HG02610 (cell line): ENCODE results near the gene EFCAB5.
A peak's percentile ranks its signal among the peaks of the same experiment; 100 is the strongest.
"Not testable (repeated sequence)": the region's sequence is repeated elsewhere in the genome, so short reads cannot be mapped to it uniquely, and the experiment has no call there.

Source experiments
- ATAC-seq: cut with Tn5 transposase; IDR thresholded peaks from one replicate; pipeline ENCODE4 v1.9.1; 2021; ENCODE audit warnings: mild to moderate bottlenecking, moderate library complexity; ENCODE audit not compliant: unreplicated experiment

EFCAB5 gene

GRCh38 chr17:30091771-30092170, 150.3 kb downstream of the EFCAB5 start:
- no peak for ATAC-seq

GRCh38 chr17:30092886-30093285, 151.5 kb downstream of the EFCAB5 start:
- ATAC-seq = no peak

- no peak for ATAC-seq
These were observed 152.2 kb downstream of the EFCAB5 start for GRCh38 chr17:30093463-30094147.

GRCh38 chr17:30095507-30096244, 154.2 kb downstream of the EFCAB5 start:
- peak; percentile 55 for ATAC-seq

- ATAC-seq = no peak
These were observed 160.4 kb downstream of the EFCAB5 start for GRCh38 chr17:30101686-30102390.

GRCh38 chr17:30103921-30104320, 162.5 kb downstream of the EFCAB5 start:
- ATAC-seq = no peak

- ATAC-seq = no peak
These were observed 163.3 kb downstream of the EFCAB5 start for GRCh38 chr17:30104575-30105339.

GRCh38 chr17:30112794-30113193, 171.4 kb downstream of the EFCAB5 start:
- peak; percentile 42 for ATAC-seq

GRCh38 chr17:30113213-30113612, 171.8 kb downstream of the EFCAB5 start:
- peak; percentile 38 for ATAC-seq

GRCh38 chr17:30116345-30116660, 174.9 kb downstream of the EFCAB5 start:
- ATAC-seq = no peak

- peak; percentile 69 for ATAC-seq
These were observed 175.5 kb downstream of the EFCAB5 start, which contains the start of gene NSRP1 for GRCh38 chr17:30116661-30117551. NSRP1 (plus strand) TSS chr17:30116816; CDS start chr17:30116844, 28 bp downstream.

- no peak for ATAC-seq
These were observed 176.2 kb downstream of the EFCAB5 start for GRCh38 chr17:30117675-30118081.

- not testable (repeated sequence) for ATAC-seq
These were observed 177.2 kb downstream of the EFCAB5 start for GRCh38 chr17:30118635-30119034.

GRCh38 chr17:30124273-30124796, 182.9 kb downstream of the EFCAB5 start:
- no peak for ATAC-seq

- ATAC-seq = no peak
These were observed 188.7 kb downstream of the EFCAB5 start for GRCh38 chr17:30130121-30130520.

- no peak for ATAC-seq
These were observed 191.2 kb downstream of the EFCAB5 start for GRCh38 chr17:30132615-30133014.

GRCh38 chr17:30133197-30133596, 191.8 kb downstream of the EFCAB5 start:
- no peak for ATAC-seq

GRCh38 chr17:30134551-30134950, 193.1 kb downstream of the EFCAB5 start:
- ATAC-seq = no peak

GRCh38 chr17:30137158-30137557, 195.7 kb downstream of the EFCAB5 start:
- ATAC-seq = no peak

GRCh38 chr17:30147860-30148259, 206.4 kb downstream of the EFCAB5 start:
- not testable (repeated sequence) for ATAC-seq
